Osteocyte (in vitro differentiated cells): ENCODE data around the gene DROSHA. TPM values are rescaled to one million over a fixed set of nuclear protein-coding genes. Genes with fewer than 3 reads are reported as not detected.
A peak's percentile ranks its signal among the peaks of the same experiment; 100 is the strongest.

Experiments
- DNase-seq: peaks from one replicate; pipeline ENCODE4 v3.0.0; 2021; ENCODE audit warnings: mixed read lengths; ENCODE audit not compliant: unreplicated experiment; ENCODE audit errors: extremely low spot score
- H3K27ac Mint-ChIP-seq: one replicate; pipeline ENCODE4 v1.8.0; 2021; ENCODE audit warnings: mild to moderate bottlenecking, mixed read lengths; ENCODE audit not compliant: unreplicated experiment
- H3K27me3 Mint-ChIP-seq: one replicate; pipeline ENCODE4 v1.8.0; 2021; ENCODE audit warnings: mixed read lengths; ENCODE audit not compliant: unreplicated experiment
- H3K36me3 Mint-ChIP-seq: one replicate; pipeline ENCODE4 v1.8.0; 2021; ENCODE audit warnings: mixed read lengths; ENCODE audit not compliant: unreplicated experiment
- H3K4me1 Mint-ChIP-seq: one replicate; pipeline ENCODE4 v1.8.0; 2021; ENCODE audit warnings: mixed read lengths; ENCODE audit not compliant: unreplicated experiment
- H3K4me3 Mint-ChIP-seq: one replicate; pipeline ENCODE4 v1.8.0; 2021; ENCODE audit warnings: mild to moderate bottlenecking, moderate library complexity, mixed read lengths; ENCODE audit not compliant: unreplicated experiment
- H3K9me3 Mint-ChIP-seq: one replicate; pipeline ENCODE4 v1.8.0; 2021; ENCODE audit warnings: mixed read lengths; ENCODE audit not compliant: unreplicated experiment
- CTCF ChIP-seq: fragments of 200-600 bp; sonication (generic); IDR thresholded peaks from 2 replicates; pipeline ENCODE4 v1.5.0; 2021; ENCODE audit warnings: antibody characterized with exemption, mild to moderate bottlenecking, moderate library complexity
- total RNA-seq: library from RNA; stranded (reverse); gene quantifications from 2 replicates; pipeline ENCODE4 v1.2.1, GENCODE V29; 2021

The DROSHA gene
- total RNA-seq, 1 donor from 2014 or later, result 70.9 TPM

- Mint-ChIP-seq H3K9me3 (no peaks in the 10 kb centered on the region), H3K27ac (no peak overlapping the region)
- no peak for TF ChIP-seq CTCF
Measured at GRCh38 chr5:31415960-31416359, 115.9 kb downstream of the DROSHA start.

GRCh38 chr5:31415009-31415923 lies 116.6 kb downstream of the DROSHA start:
- H3K36me3 Mint-ChIP-seq, result peaks cover 8% of the 10 kb centered on the region

More at GRCh38 chr5:31415960-31416359, 115.9 kb downstream of the DROSHA start:
- Mint-ChIP-seq H3K36me3 (peaks cover 12% of the 10 kb centered on the region), H3K27me3 (no peaks in the 10 kb centered on the region), H3K4me1 (peaks cover 23% of the 10 kb centered on the region), H3K4me3 (no peak overlapping the region)
- DNase-seq, result no peak

GRCh38 chr5:31413030-31413812 lies 118.7 kb downstream of the DROSHA start:
- H3K9me3 Mint-ChIP-seq, result no peaks in the 10 kb centered on the region
- H3K4me1 Mint-ChIP-seq, result peaks cover 32% of the 10 kb centered on the region
- peaks cover 17% of the 10 kb centered on the region for H3K36me3 Mint-ChIP-seq
- no peaks in the 10 kb centered on the region for H3K27me3 Mint-ChIP-seq
- no peak overlapping the region for H3K4me3 Mint-ChIP-seq
- TF ChIP-seq CTCF, result no peak
- peak overlapping the region; percentile 68 for H3K27ac Mint-ChIP-seq
- no peak for DNase-seq

More at GRCh38 chr5:31415009-31415923, 116.6 kb downstream of the DROSHA start:
- no peak overlapping the region for H3K4me3 Mint-ChIP-seq
- DNase-seq, result no peak
- TF ChIP-seq CTCF, result peak; percentile 41
- no peaks in the 10 kb centered on the region for H3K27me3 Mint-ChIP-seq
- H3K27ac Mint-ChIP-seq, result no peak overlapping the region
- no peaks in the 10 kb centered on the region for H3K9me3 Mint-ChIP-seq
- H3K4me1 Mint-ChIP-seq, result peaks cover 20% of the 10 kb centered on the region

GRCh38 chr5:31412324-31412723 lies 119.6 kb downstream of the DROSHA start:
- TF ChIP-seq CTCF, result no peak
- Mint-ChIP-seq H3K4me1 (peaks cover 40% of the 10 kb centered on the region), H3K36me3 (peaks cover 17% of the 10 kb centered on the region), H3K4me3 (peak overlapping the region; percentile 20), H3K27me3 (no peaks in the 10 kb centered on the region), H3K27ac (peak overlapping the region; percentile 68), H3K9me3 (no peaks in the 10 kb centered on the region)
- no peak for DNase-seq

- no peak for TF ChIP-seq CTCF
- no peak overlapping the region for H3K4me3 Mint-ChIP-seq
- H3K4me1 Mint-ChIP-seq, result peaks cover 43% of the 10 kb centered on the region
- no peaks in the 10 kb centered on the region for H3K27me3 Mint-ChIP-seq
- peaks cover 23% of the 10 kb centered on the region for H3K36me3 Mint-ChIP-seq
- H3K27ac Mint-ChIP-seq, result no peak overlapping the region
- no peaks in the 10 kb centered on the region for H3K9me3 Mint-ChIP-seq
- no peak for DNase-seq
Measured at GRCh38 chr5:31410089-31410488, 121.8 kb downstream of the DROSHA start.
